SK-N-MC (cell line): ENCODE measurements around the gene MRPL41.
"Not testable (repeated sequence)": the region's sequence is repeated elsewhere in the genome, so short reads cannot be mapped to it uniquely, and the experiment has no call there.

Experiments
- EZH2 ChIP-seq: fragments of 200-600 bp; sonication (generic); IDR thresholded peaks from one replicate; pipeline ENCODE4 v1.6.1; 2017; ENCODE audit warnings: antibody characterized with exemption
- POLR2AphosphoS5 ChIP-seq: IDR thresholded peaks from 2 replicates; pipeline ENCODE4 v1.6.1; 2012; ENCODE audit warnings: mild to moderate bottlenecking, low read depth, low read length, borderline replicate concordance

- not testable (repeated sequence) for TF ChIP-seq EZH2, POLR2AphosphoS5
Observed at GRCh38 chr9:137553654-137554053, 2.0 kb downstream of the MRPL41 start.
